ENCODE measurements around the gene SYT1. TPM values are rescaled to one million over a fixed set of nuclear protein-coding genes. Genes with fewer than 3 reads are reported as not detected.

The SYT1 gene
- total and polyA plus RNA-seq, 2 experiments from 2014 or later: 48.7 to 51.7 TPM

GRCh38 chr12:79155683-79156082, 291.1 kb downstream of the SYT1 start (continued):
- TF ChIP-seq, protein P1, sequence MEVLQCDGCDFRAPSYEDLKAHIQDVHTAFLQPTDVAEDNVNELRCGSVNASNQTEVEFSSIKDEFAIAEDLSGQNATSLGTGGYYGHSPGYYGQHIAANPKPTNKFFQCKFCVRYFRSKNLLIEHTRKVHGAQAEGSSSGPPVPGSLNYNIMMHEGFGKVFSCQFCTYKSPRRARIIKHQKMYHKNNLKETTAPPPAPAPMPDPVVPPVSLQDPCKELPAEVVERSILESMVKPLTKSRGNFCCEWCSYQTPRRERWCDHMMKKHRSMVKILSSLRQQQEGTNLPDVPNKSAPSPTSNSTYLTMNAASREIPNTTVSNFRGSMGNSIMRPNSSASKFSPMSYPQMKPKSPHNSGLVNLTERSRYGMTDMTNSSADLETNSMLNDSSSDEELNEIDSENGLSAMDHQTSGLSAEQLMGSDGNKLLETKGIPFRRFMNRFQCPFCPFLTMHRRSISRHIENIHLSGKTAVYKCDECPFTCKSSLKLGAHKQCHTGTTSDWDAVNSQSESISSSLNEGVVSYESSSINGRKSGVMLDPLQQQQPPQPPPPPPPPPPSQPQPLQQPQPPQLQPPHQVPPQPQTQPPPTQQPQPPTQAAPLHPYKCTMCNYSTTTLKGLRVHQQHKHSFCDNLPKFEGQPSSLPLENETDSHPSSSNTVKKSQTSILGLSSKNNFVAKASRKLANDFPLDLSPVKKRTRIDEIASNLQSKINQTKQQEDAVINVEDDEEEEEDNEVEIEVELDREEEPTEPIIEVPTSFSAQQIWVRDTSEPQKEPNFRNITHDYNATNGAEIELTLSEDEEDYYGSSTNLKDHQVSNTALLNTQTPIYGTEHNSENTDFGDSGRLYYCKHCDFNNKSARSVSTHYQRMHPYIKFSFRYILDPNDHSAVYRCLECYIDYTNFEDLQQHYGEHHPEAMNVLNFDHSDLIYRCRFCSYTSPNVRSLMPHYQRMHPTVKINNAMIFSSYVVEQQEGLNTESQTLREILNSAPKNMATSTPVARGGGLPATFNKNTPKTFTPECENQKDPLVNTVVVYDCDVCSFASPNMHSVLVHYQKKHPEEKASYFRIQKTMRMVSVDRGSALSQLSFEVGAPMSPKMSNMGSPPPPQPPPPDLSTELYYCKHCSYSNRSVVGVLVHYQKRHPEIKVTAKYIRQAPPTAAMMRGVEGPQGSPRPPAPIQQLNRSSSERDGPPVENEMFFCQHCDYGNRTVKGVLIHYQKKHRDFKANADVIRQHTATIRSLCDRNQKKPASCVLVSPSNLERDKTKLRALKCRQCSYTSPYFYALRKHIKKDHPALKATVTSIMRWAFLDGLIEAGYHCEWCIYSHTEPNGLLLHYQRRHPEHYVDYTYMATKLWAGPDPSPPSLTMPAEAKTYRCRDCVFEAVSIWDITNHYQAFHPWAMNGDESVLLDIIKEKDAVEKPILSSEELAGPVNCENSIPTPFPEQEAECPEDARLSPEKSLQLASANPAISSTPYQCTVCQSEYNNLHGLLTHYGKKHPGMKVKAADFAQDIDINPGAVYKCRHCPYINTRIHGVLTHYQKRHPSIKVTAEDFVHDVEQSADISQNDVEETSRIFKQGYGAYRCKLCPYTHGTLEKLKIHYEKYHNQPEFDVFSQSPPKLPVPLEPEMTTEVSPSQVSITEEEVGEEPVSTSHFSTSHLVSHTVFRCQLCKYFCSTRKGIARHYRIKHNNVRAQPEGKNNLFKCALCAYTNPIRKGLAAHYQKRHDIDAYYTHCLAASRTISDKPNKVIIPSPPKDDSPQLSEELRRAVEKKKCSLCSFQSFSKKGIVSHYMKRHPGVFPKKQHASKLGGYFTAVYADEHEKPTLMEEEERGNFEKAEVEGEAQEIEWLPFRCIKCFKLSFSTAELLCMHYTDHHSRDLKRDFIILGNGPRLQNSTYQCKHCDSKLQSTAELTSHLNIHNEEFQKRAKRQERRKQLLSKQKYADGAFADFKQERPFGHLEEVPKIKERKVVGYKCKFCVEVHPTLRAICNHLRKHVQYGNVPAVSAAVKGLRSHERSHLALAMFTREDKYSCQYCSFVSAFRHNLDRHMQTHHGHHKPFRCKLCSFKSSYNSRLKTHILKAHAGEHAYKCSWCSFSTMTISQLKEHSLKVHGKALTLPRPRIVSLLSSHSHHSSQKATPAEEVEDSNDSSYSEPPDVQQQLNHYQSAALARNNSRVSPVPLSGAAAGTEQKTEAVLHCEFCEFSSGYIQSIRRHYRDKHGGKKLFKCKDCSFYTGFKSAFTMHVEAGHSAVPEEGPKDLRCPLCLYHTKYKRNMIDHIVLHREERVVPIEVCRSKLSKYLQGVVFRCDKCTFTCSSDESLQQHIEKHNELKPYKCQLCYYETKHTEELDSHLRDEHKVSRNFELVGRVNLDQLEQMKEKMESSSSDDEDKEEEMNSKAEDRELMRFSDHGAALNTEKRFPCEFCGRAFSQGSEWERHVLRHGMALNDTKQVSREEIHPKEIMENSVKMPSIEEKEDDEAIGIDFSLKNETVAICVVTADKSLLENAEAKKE (CRISPR knock-in tag; IDR thresholded peaks at IDR 0.05): no peak
- TF ChIP-seq, protein P2, sequence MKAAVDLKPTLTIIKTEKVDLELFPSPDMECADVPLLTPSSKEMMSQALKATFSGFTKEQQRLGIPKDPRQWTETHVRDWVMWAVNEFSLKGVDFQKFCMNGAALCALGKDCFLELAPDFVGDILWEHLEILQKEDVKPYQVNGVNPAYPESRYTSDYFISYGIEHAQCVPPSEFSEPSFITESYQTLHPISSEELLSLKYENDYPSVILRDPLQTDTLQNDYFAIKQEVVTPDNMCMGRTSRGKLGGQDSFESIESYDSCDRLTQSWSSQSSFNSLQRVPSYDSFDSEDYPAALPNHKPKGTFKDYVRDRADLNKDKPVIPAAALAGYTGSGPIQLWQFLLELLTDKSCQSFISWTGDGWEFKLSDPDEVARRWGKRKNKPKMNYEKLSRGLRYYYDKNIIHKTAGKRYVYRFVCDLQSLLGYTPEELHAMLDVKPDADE (IDR thresholded peaks at IDR 0.05): no peak
- TF ChIP-seq ZNF331 (CRISPR knock-in tag; IDR thresholded peaks at IDR 0.05; ENCODE audit: low read depth): no peak
- no peak for TF ChIP-seq POLR2AphosphoS5 (IDR thresholded peaks at IDR 0.05; ENCODE audit: low read depth)
- no peak for TF ChIP-seq STAT1 (IDR thresholded peaks at IDR 0.05; ENCODE audit: unreplicated experiment)
- no peak for TF ChIP-seq ZNF114 (CRISPR knock-in tag; IDR thresholded peaks at IDR 0.05)
- no peak for TF ChIP-seq REST (IDR thresholded peaks at IDR 0.05; ENCODE audit: unreplicated experiment)
